GM12878 (cell line): ENCODE data around the gene SMIM22. TPM values are rescaled to one million over a fixed set of nuclear protein-coding genes. Genes with fewer than 3 reads are reported as not detected.

Experiments used
- ATAC-seq: fragments of 200-7000 bp; cut with Tn5 transposase; 3 replicates; pipeline ENCODE4 v1.9.1; 2020; ENCODE audit warnings: mild to moderate bottlenecking, moderate library complexity
- BruUV-seq: library from RNA; stranded (reverse); fragments of 400-500 nt; replicated peaks from 2 replicates; lab custom pipeline; 2021; lab: Mats Ljungman, UMichigan
- CTCF ChIA-PET: fragments of 300-600 bp; sonication (Branson Sonifier 250); formaldehyde crosslinking; extraction: SDS; loops from one replicate; lab custom pipeline; 2021; ENCODE audit warnings: inconsistent platforms; lab: Yijun Ruan, JAX
- POLR2A ChIA-PET: fragments of 350-600 bp; formaldehyde crosslinking; extraction: SDS; loops from one replicate; lab custom pipeline; 2021; ENCODE audit warnings: inconsistent platforms; lab: Charles Lee
- RAD21 ChIA-PET: fragments of 300-600 bp; sonication (Branson Sonifier 250); formaldehyde crosslinking; loops from one replicate; lab custom pipeline; 2023; ENCODE audit warnings: antibody characterized with exemption; ENCODE audit not compliant: unreplicated experiment; lab: Charles Lee
- SMC1A ChIA-PET: fragments of 300-600 bp; sonication (Branson Sonifier 250); formaldehyde crosslinking; loops from one replicate; lab custom pipeline; 2023; ENCODE audit not compliant: unreplicated experiment, uncharacterized antibody; lab: Charles Lee
- DNase-seq: peaks from one replicate; pipeline ENCODE4 v3.0.0-alpha.2; 2011; ENCODE audit warnings: low read depth, low spot score
- FAIRE-seq: peaks from 3 replicates; lab custom pipeline; 2011; peaks lifted over from hg19 to GRCh38; lab: Jason Lieb, UNC
- H2AFZ ChIP-seq: 2 replicates; pipeline ENCODE4 v1.6.0; 2011; ENCODE audit warnings: low read depth, low read length, control low read depth; ENCODE audit not compliant: control insufficient read depth
- H3K27ac ChIP-seq: 2 replicates; pipeline ENCODE4 v1.5.1; 2011; ENCODE audit warnings: control low read depth; ENCODE audit not compliant: control insufficient read depth, insufficient read depth
- H3K27me3 ChIP-seq, 2 experiments: replicated peaks in 1 of 2; 2 replicates each; pipeline versions ENCODE4 v1.6.0 to v1.6.1; 2011; ENCODE audit warnings: low read length in 1 of 2; ENCODE audit not compliant: control insufficient read depth in 2 of 2, insufficient read depth in 2 of 2
- H3K36me3 ChIP-seq, 2 experiments: 2 replicates each; pipeline ENCODE4 v1.5.1; 2011; ENCODE audit warnings: low read length in 1 of 2; ENCODE audit not compliant: control insufficient read depth in 2 of 2, insufficient read depth in 2 of 2
- H3K4me1 ChIP-seq: 2 replicates; pipeline ENCODE4 v1.6.1; 2011; ENCODE audit warnings: mild to moderate bottlenecking, low read length, moderate library complexity, mixed read lengths; ENCODE audit not compliant: control insufficient read depth, insufficient read depth
- H3K4me2 ChIP-seq: 2 replicates; pipeline ENCODE4 v1.6.0; 2011; ENCODE audit warnings: control low read depth; ENCODE audit not compliant: control insufficient read depth, insufficient read depth
- H3K4me3 ChIP-seq: fragments of 200-600 bp; sonication (generic); 2 replicates; pipeline ENCODE4 v1.5.1; 2016
- H3K79me2 ChIP-seq: 2 replicates; pipeline ENCODE4 v1.6.0; 2011; ENCODE audit warnings: low read length; ENCODE audit not compliant: control insufficient read depth, insufficient read depth
- H3K9ac ChIP-seq: 2 replicates; pipeline ENCODE4 v1.8.0; 2011; ENCODE audit warnings: low read length, control low read depth, mixed read lengths; ENCODE audit not compliant: control insufficient read depth, insufficient read depth
- H3K9me3 ChIP-seq: replicated peaks from 3 replicates; pipeline ENCODE4 v1.5.1; 2011; ENCODE audit warnings: mild to moderate bottlenecking, low read length; ENCODE audit not compliant: control insufficient read depth, insufficient read depth
- H4K20me1 ChIP-seq: 2 replicates; pipeline ENCODE4 v1.6.0; 2011; ENCODE audit not compliant: control insufficient read depth, insufficient read depth
- BHLHE40 ChIP-seq, 2 experiments: fragments of 450-650 bp in 1 of 2; IDR thresholded peaks; 2 replicates each; pipeline ENCODE4 v1.6.1; 2011 to 2017; ENCODE audit warnings: low read depth in 2 of 2, borderline replicate concordance in 1 of 2, improper control_type of control experiment in 1 of 2, low read length in 1 of 2, mild to moderate bottlenecking in 1 of 2
- CBX5 ChIP-seq: sonication (generic); IDR thresholded peaks from 2 replicates; pipeline ENCODE4 v1.6.1; 2016; ENCODE audit warnings: low read depth, moderate library complexity, mild to moderate bottlenecking, inconsistent platforms
- CREM ChIP-seq: IDR thresholded peaks from 2 replicates; pipeline ENCODE4 v1.6.1; 2014; ENCODE audit warnings: antibody characterized with exemption, low read depth
- E4F1 ChIP-seq: fragments of 450-650 bp; IDR thresholded peaks from 2 replicates; pipeline ENCODE4 v1.6.1; 2018; ENCODE audit warnings: borderline replicate concordance, mild to moderate bottlenecking; ENCODE audit not compliant: partially characterized antibody
- EGR1 ChIP-seq, 2 experiments: IDR thresholded peaks; 1 replicate in 1 of 2; 2 replicates in 1 of 2; pipeline ENCODE4 v1.6.1; 2011 to 2012; ENCODE audit warnings: low read depth in 2 of 2, low read length in 2 of 2, borderline replicate concordance in 1 of 2, mild to moderate bottlenecking in 1 of 2, moderate library complexity in 1 of 2
- EZH2 ChIP-seq: IDR thresholded peaks from 2 replicates; pipeline ENCODE4 v1.6.1; 2012; ENCODE audit warnings: low read depth, mild to moderate bottlenecking, control low read depth, inconsistent platforms, low read length, borderline replicate concordance; ENCODE audit not compliant: control insufficient read depth
- GABPA ChIP-seq: IDR thresholded peaks from 2 replicates; pipeline ENCODE4 v1.6.1; 2014; ENCODE audit warnings: antibody characterized with exemption, low read depth, mild to moderate bottlenecking, inconsistent platforms
- IKZF1 ChIP-seq: fragments of 450-650 bp; conservative IDR thresholded peaks from 2 replicates; pipeline ENCODE4 v1.6.1; 2017; ENCODE audit warnings: antibody characterized with exemption, mild to moderate bottlenecking
- MTA2 ChIP-seq: fragments of 450-650 bp; IDR thresholded peaks from 2 replicates; pipeline ENCODE4 v1.6.1; 2016; ENCODE audit warnings: low read depth, mild to moderate bottlenecking, moderate library complexity
- NBN ChIP-seq: fragments of 450-650 bp; IDR thresholded peaks from 2 replicates; pipeline ENCODE4 v1.6.1; 2016
- PBX3 ChIP-seq: IDR thresholded peaks from 2 replicates; pipeline ENCODE4 v1.6.1; 2011; ENCODE audit warnings: mild to moderate bottlenecking, low read depth, low read length, moderate library complexity; ENCODE audit not compliant: insufficient replicate concordance
- POLR2AphosphoS5 ChIP-seq: IDR thresholded peaks from 2 replicates; pipeline ENCODE4 v1.6.1; 2011; ENCODE audit warnings: mild to moderate bottlenecking, low read length, inconsistent platforms
- SMAD1 ChIP-seq: fragments of 450-650 bp; IDR thresholded peaks from 2 replicates; pipeline ENCODE4 v1.6.1; 2018; ENCODE audit warnings: mild to moderate bottlenecking, low read depth; ENCODE audit not compliant: partially characterized antibody
- SMC3 ChIP-seq: IDR thresholded peaks from 2 replicates; pipeline ENCODE4 v1.6.1; 2011; ENCODE audit warnings: low read length, improper control_type of control experiment, borderline replicate concordance
- ZNF217 ChIP-seq: fragments of 450-650 bp; IDR thresholded peaks from 2 replicates; pipeline ENCODE4 v1.6.1; 2017; ENCODE audit warnings: antibody characterized with exemption, mild to moderate bottlenecking
- ZNF24 ChIP-seq: fragments of 450-650 bp; IDR thresholded peaks from 2 replicates; pipeline ENCODE4 v1.6.1; 2017; ENCODE audit warnings: antibody characterized with exemption, mild to moderate bottlenecking
- ZNF274 ChIP-seq: IDR thresholded peaks from one replicate; pipeline ENCODE4 v1.8.0; 2011; ENCODE audit not compliant: insufficient read length, insufficient read depth
- WGBS: methylation state at CpG from one replicate; pipeline ENCODE4 v1.1.6; 2016; ENCODE audit warnings: low lambda C conversion rate; ENCODE audit not compliant: insufficient replicate concordance, insufficient coverage; ENCODE audit errors: missing lambda C conversion rate; 5-methylcytosine and 5-hydroxymethylcytosine counted together
- in situ Hi-C: fragments of 300-500 bp; cut with MboI; formaldehyde crosslinking; loops from 9 replicates; pipeline ENCODE4 v1.14.3; 2018; ENCODE audit warnings: mixed read lengths
- intact Hi-C: fragments of 100-400 bp; cut with micrococcal nuclease; formaldehyde crosslinking; loops from one replicate; pipeline ENCODE4 v1.14.2; 2022; ENCODE audit not compliant: unreplicated experiment
- polyA plus RNA-seq, 11 experiments: library from polyadenylated mRNA; depleted of rRNA in 4 of 11; unstranded in 6 of 11; stranded (reverse) in 5 of 11; fragments of >200 nt; fragmentation: Nextera tagmentation in 4 of 11; fragmentation: Illumina TruSeq in 1 of 11; extraction: Ambion mirVana in 4 of 11; extraction: Trizol in 1 of 11; gene quantifications; 1 replicate in 1 of 11; 2 replicates in 10 of 11; pipeline versions ENCODE4 v1.2.1 to v1.2.3, GENCODE V29; 2011 to 2016; ENCODE audit warnings: inconsistent platforms in 2 of 11, missing spikeins in 2 of 11, low read depth in 1 of 11
- total RNA-seq, 4 experiments: library from RNA; depleted of rRNA in 3 of 4; stranded (reverse); fragments of >200 nt in 3 of 4; fragmentation: Illumina TruSeq in 1 of 4; extraction: Trizol in 1 of 4; gene quantifications; 2 replicates each; pipeline versions ENCODE4 v1.2.1 to v1.2.3, GENCODE V29; 2013 to 2021

The SMIM22 gene
- total and polyA plus RNA-seq, 10 of the 15 experiments (the other 5 are each of a cell fraction or from before 2014, with no cell fraction given), result 0.83 TPM; not detected in 9

- DNase-seq, result no peak
- no peak overlapping the region for H3K9ac ChIP-seq
- in situ Hi-C loops, result no loop called here
- ChIA-PET RAD21 (no interaction called here), SMC1A (interaction anchor here (1.8 kb wide), 1 partner anchor 29 kb away, joined by 5 read pairs; the partner anchor contains the start of gene ROGDI), POLR2A (interaction anchor here (0.5 kb wide), 1 partner anchor 14 kb away, joined by 6 read pairs; no protein-coding TSS in a partner anchor), CTCF (no interaction called here)
- TF ChIP-seq ZNF274 (no peak), NBN (no peak), CREM (no peak), CBX5 (no peak), POLR2AphosphoS5 (no peak), MTA2 (no peak), GABPA (no peak), EZH2 (no peak), E4F1 (no peak), ZNF217 (no peak), IKZF1 (no peak), BHLHE40 (IDR thresholded peaks at IDR 0.05; ENCODE audit: borderline replicate concordance in 1 of 2, low read depth in 2 of 2, low read length in 1 of 2) (no peak), ZNF24 (no peak), EGR1 (IDR thresholded peaks at IDR 0.05; ENCODE audit: borderline replicate concordance in 1 of 2, low read depth in 2 of 2, low read length in 2 of 2) (no peak), PBX3 (no peak), SMAD1 (no peak), SMC3 (no peak)
- intact Hi-C loops, result no loop called here
- peaks cover 28 to 37% of the 10 kb centered on the region in 2 experiments for H3K36me3 ChIP-seq
- no peaks in the 10 kb centered on the region for H3K9me3 ChIP-seq
- H4K20me1 ChIP-seq, result no peaks in the 10 kb centered on the region
- FAIRE-seq, result no peak
- H3K4me3 ChIP-seq, result no peak overlapping the region
- no peak overlapping the region for H3K27ac ChIP-seq
- no peaks in the 10 kb centered on the region for H3K27me3 ChIP-seq
- H3K4me1 ChIP-seq, result peaks cover 10% of the 10 kb centered on the region
- no peak for ATAC-seq
- no peak overlapping the region for H3K4me2 ChIP-seq
- no TSS peak for BruUV-seq
- H2AFZ ChIP-seq, result no peak overlapping the region
- 100% methylated on average over 8 of the region's 8 CpGs for WGBS
- H3K79me2 ChIP-seq, result no peaks in the 10 kb centered on the region
Measured at GRCh38 chr16:4831616-4832015, 36.4 kb downstream of the SMIM22 start.
